ENCODE measurements around the gene FLNA.
"Not testable (repeated sequence)": the region's sequence is repeated elsewhere in the genome, so short reads cannot be mapped to it uniquely, and the experiment has no call there.

The FLNA gene

GRCh38 chrX:154355776-154356140, 18.7 kb downstream of the FLNA start:
- no peak for DNase-seq

DNA sequence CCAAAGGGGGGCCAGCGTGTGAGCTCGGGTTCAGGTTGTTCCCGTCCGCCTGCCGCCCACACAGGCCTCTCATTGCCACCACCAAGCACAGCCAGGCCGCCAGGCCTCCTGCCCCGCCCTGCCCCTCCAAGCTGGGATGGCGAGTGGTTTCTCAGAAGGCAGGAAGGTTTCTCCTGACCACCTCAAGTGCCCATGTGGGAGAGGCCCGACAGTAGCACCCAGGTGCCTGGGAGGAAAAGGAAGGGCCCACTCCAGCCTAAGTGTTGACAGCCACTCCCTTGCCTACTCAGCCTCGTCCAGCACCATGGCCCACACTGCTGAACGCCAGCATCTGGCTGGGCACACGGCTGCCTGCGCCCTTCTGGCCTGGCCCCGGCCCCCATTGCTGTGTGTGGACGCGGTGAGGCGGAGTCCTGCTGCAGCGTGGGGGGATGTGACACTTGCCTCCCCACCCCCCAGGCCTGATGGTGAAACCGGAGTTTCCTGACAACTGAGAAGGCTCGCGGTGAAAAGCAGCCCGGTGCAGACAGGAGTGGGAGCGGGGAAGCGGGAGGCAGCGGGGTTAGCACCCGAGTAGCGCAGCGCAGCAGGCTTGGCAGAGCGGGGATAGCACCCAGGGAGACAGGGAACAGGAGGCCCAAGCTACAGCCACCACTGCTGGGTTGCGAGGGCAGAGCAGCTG, 19.2 kb downstream of the FLNA start:
- DNase-seq: no peak

DNA sequence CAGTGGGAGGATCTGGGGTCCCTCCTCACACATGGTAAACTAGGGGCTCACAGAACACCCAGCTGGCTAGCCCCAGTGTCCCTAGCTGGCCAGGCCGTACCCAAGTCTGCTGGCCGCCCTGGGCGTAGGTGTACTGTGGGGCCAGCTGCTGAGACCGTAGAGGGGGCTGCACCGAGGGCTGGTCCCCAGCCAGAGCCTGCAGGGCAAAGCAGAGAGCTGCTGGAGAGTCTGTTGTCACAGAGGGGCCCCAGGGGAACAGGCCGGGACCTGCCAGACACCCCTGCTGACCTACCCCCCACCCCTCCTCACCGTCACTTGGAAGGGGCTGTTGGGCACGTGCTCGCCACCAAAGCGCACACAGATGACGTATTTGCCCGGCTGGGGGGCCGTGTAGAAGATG, 19.9 kb downstream of the FLNA start:
- DNase-seq: no peak

- no peak for DNase-seq
These were observed 20.4 kb downstream of the FLNA start for GRCh38 chrX:154354013-154354412.

GRCh38 chrX:154353172-154353843, 21.1 kb downstream of the FLNA start:
- no peak for DNase-seq

DNA sequence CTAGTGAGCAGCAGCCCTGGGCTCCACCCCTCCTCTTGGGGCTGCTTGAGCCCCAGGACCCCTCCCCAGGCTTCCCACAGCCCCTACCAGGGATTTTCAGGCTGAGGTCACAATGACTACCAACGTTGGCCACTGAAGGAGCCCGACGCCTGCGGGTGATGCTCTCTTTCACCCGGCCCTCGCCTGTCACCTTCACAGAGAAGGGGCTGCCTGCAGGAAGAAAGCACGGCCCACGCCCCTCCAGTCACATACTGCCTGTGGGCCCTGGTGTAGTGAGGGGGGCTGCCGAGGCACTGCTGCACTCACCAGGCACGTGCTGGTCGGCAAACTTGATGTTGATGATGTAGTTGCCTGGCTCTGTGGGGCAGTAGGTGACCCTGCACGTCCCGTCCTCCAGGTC, 22.0 kb downstream of the FLNA start:
- no peak for DNase-seq

DNA sequence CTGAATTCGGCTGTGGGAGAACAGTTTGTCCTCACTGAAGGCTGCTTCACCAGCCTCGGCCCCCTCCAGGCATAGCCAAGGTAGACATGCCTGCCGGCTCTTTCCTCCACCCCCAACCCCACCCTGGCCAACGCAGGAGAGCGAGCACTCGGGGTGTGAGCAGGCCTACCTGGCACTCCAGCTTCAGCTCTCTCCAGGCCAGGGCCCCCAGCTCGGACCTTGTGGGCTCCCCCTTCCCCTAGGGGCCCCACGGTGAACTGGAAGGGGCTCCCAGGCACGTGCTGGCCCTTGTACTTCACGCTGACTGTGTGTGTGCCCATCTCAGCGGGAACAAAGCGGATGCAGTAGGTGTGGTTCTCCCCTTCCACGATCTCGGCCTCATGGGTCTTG, 22.4 kb downstream of the FLNA start:
- no peak for DNase-seq

GRCh38 chrX:154351183-154352011, 23.0 kb downstream of the FLNA start:
- no peak for DNase-seq

GRCh38 chrX:154350429-154351182, 23.8 kb downstream of the FLNA start:
- DNase-seq: no peak

- DNase-seq: no peak
These were observed 24.5 kb downstream of the FLNA start for GRCh38 chrX:154349979-154350378.

DNA sequence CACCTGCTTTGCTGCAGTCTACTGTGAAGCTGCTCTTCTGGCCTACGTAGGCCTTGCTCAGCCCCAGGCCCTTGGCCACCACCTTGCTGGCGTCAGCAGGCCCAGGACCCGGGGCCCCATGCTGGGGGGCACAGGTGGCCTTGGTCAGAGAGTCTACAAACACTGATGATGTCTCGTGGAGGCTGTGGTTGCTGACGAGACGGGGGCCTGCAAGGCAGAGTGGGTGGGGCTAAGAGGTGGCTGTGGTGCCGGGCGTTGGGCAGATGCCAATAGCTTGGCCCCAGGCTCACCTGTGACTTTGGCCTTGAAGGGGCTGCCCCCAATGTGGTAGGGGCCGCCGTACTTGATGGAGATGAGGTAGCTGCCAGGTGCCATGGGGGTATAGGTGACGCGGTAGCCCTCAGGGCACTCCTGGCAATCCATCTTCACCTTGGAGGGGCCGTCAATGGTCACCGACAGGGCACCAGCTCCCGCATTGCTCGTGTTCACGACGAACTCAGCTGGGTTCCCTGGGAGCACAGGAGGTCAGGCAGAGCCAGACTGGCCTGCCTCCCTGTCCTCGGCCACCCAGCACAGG, 25.0 kb downstream of the FLNA start:
- DNase-seq: no peak

- DNase-seq: no peak
These were observed 25.6 kb downstream of the FLNA start for GRCh38 chrX:154348646-154349358.

DNA sequence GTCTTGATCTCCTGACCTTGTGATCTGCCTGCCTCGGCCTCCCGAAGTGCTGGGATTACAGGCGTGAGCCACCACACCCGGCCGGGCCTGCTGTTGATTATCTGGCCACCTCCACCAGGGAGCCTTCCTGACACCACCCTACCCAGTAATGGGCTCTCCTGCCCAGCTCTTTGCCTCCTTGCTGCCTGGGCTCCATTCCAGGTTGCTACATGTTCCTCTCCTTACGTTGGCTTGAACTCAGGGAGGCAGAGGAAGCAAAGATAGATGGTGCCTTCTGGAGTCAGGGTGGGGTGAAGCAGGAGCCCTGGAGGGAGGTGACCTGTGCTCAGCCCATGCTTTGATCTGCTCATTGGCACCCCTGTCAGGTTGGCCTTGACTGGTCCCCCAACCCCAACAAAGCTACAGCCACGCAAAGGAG, 26.3 kb downstream of the FLNA start:
- DNase-seq: no peak

DNA sequence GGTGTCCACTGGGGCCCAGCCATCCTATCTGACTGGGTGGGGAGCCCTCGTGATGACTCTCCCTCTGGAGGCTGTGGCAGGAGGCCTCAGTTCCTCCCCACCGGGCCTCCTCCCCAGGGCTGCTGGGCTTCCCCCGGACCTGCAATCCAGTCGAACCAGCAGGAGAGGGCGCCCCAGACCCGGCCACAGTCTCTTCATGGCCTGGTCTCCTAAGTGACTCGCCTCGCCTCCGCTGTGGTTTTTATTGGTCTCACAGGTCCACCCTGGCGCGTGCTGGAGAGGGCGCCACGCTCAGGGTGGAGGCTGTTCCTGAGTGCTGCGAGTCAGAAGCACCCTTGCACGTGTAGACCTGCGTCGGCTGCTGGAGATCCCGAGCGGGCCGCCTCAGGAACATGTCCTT, 30.8 kb downstream of the FLNA start:
- not testable (repeated sequence) for DNase-seq

GRCh38 chrX:154343063-154343462, 31.4 kb downstream of the FLNA start:
- not testable (repeated sequence) for DNase-seq

DNA sequence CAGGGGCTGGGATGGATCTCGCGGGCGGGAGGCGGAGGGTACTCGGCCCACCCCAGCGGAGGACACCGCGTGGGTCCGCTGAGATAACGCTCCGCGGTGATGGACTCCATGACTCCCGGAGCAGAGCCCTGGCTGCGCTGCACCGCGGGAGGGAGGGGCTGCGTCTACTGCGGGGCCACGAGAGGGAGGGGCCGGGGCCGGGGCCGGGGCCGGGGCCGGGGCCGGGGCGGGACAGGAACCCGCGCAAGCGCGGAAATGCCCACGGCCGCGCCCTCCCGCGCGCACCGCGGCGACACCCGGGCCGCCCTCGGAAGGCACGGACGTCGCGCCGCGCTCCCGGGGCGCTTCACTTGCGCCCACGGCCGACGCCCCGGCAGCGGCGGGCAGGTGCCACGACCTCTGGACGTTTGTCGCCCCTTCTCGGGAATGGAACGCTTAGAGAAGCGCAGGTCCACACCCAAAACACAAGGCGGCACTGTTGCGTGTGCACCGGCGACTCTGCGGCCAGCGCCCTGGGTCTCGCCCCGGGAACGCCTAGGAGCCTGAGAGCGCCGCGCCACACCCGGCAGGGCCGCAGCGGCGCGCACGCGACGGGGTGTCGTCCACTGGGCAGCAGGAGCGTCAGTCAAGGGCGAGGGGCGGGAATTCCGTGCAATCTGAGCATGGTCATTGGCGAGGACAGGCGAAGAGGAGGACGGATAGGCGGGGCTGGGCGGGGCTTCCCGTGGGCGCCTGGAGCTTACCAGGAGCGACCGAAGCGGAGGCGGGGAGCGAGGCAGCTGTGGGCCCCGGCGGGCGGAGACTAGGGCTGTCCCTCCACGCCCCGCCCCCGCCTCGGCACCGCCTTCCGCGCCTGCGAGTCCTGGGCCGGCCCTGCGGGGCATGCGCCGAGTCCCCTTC, 32.8 kb downstream of the FLNA start:
- DNase-seq: not testable (repeated sequence)

DNA sequence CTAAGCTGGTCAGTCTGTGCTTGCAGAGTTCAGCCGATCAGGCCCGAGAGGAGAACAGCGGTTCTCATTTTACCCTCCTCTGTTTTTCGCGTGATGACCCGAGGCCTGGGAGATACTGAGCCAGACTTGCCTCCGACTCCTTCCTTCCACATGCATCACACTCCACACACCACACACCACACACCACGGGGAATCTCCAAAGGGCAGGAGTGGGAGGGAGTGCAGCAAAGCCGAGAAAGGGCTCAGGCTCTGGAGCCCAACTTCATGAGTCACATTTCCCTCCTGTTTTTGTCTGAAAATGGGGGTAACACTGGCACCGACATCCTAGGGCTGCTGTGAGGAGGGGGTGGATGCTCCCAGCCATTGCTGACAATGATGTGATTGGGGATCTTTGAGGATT, 39.9 kb downstream of the FLNA start:
- DNase-seq: no peak

GRCh38 chrX:154333837-154334271, 40.6 kb downstream of the FLNA start:
- no peak for DNase-seq

GRCh38 chrX:154333116-154333515, 41.3 kb downstream of the FLNA start:
- DNase-seq: no peak

DNA sequence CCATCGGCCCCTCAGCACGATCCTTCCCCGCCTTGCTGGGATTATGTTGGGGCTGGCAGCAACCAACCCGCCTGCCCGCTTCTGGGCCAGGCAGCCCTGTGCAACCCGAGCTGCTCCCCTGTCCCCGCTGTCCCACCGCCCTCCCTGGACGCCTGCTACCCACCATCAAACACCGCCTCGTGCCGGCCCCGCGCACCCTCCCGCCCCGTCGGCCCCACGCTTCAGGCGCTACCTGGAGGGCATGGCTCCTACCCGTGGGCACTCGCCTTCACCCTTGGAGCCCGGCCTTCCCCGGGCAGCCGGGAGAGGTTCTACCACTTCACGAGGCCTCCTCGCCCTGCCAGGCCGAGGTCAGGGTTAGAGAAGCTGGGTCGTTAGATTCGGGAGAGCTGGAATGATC, 41.9 kb downstream of the FLNA start:
- DNase-seq: no peak

DNA sequence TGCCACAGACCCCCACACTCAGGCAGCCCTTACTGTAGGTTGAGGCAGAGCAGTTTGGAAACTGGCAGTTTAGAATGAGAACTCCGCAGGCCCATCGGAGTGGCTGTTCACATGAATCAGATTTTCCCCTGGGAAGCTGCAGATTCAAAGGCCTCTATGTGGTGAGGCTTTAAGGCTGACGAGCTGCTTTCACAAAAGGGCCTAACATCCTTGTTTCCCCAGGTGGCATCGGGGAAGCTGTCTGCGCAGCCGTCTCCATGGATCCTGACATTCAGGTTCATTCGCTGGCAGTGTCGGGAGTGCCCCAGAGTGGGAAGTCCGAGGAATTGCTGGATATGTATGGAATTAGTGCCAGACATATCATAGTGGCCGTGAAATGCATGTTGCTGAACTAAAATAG, 45.1 kb downstream of the FLNA start:
- DNase-seq: no peak
